HUDEP-2 (cell line): Measurements from ENCODE around the gene KCTD3.

ENCODE experiments used
- DNase-seq, 76 experiments: peaks; one replicate each; lab custom pipeline; 2025; ENCODE audit not compliant: unreplicated experiment in 76 of 76; lab: John Stamatoyannopoulos, UW

The KCTD3 gene

DNA sequence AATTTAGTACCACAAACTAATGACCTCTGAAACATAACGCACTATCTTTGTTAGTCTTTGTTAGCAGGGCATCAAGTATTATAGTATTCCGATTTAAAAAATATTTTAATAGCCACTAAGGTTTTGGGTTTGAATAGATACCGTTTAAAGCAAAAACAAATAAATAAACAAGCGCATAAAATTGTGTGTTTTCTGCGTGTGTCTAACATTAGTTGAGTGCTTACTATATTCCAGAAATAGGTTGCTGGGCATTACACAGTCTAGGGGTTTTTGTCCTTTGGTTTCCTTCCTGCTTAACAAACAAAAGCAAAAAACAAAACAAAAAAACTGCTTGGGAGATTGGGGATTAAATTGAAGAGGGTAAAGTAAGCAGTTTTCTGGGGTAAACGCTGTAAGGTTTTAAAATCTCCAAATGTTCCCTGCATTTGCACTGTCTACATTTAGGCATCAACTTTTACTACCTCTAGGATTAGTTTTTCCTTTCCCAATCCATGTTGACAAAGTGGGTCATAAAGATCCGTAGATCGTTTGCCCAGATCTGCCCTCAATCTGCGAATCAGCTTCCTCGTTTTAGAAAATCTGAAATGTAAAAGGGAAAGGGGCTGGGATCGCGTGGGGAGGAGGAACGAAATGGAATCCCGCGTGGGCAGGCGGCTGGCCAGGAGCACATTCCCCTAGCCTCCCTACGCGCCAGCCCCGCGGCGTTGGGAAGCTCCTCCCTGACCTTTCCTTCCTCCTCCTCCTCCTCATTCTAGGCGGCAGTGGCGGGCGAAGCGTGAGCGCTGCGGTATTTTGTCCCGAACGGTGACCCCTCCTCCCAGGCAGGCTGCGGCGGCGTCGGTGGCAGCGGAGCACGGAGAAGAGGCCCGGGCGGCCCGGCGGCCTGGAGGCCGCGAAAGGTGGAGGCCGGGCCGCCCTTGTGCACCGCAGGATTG is at the start of gene KCTD3:
TSS of gene KCTD3 (plus strand) at position 749 of the 935 bp plus-strand sequence. CDS start 382 bp downstream, outside the sequence.
- DNase-seq: peak in 63 of 76 experiments; percentile 5 to 69 (median 47)

DNA sequence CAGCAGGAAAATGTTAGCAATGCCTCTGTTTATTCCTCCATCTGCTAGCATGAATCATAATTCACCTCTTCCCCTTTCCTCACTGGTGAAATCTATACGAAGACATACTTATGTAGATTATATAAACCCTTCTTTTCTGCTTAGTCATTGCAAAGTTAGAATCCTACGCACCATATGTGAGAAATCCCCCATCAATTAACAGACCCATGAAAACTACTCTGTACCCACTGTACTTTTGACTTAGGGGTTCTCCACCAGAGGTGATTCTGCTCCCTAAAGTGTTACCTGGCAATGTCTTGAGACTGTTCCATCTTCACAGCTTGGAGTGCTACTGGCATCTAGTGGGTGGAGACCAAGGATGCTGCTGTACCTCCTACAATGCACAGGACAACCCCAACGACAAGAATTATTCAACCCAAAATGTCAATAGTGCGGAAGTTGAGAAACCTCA is 49.6 kb upstream of the KCTD3 start:
- DNase-seq: no peak

- DNase-seq: no peak
These were observed 48.5 kb upstream of the KCTD3 start for GRCh38 chr1:215518594-215518993.

DNA sequence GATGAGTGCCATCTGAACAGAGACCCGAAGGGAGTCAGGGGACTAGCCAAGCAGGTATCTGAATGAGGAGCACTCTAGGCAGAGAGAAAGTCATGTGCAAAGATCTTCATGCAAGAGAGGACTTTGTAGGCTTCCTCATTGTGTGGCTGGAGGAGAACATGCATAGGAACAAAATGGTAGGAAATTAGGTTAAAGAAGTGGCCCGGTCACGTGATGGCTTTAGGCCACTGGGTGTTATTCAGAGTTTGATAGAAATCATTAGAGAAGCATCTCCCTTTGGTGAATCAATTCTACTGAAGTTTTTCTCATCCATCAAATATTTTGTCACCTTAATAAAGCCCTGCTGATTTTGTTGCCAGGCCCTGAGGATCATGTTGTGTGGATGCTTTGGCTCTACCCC is 45.8 kb upstream of the KCTD3 start:
- DNase-seq: no peak

DNA sequence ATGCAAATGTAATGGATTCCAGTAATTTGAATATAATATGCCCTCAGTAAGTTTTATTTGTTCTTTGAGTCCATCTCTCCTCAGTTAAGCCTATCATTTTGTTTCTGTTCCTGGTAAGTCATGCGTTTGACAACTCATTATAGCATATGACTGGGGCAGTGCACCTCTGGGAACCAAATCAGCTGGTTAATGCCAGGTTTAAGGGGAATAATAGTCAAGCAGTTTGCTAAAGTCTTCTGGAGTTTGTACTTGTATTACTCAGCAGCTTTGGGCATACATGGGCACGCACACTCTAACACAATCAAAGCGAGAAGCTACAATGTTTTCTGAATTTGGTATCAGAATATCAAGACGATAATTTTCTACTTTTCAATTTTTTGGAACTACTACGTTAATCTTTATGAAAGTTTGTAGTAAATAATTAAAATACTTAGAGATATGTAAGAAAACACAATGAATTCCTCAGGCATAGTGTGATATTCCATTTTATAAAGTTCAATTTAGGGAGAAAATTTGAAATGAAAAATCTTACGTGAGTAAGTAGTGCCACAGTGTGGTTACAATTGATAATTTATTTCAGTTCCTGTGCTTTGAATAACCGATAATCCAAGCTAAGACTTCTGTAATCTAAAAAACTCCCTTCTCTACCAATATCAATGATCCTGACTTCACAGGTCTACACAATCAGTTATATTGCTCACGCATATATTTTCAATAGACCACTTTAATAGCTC is 43.8 kb upstream of the KCTD3 start:
- DNase-seq: no peak

DNA sequence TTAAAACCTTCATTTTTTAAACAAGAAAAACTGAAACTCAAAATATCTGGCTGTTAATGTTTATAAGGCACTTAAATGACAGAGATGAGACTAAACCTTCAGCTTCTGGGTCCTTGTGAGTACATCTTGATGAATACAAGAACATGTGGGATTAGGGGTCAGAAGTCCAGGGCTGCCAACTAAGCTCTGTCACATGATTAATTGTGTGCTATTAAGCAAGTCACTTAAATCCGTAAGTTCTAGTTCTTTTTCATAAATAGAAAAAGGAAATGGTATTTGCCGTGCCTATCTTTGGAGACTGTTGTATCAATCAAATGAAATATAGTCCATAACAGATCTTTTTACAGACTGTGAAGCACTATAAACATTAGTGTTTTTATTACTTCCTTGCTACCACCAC is 43.2 kb upstream of the KCTD3 start:
- DNase-seq: no peak

- DNase-seq: peak in 19 of 76 experiments; percentile 1 to 38 (median 14)
These were observed 40.8 kb upstream of the KCTD3 start for GRCh38 chr1:215526147-215526845.

- no peak for DNase-seq
These were observed 40.3 kb upstream of the KCTD3 start for GRCh38 chr1:215526846-215527151.

GRCh38 chr1:215529111-215529510 is 38.0 kb upstream of the KCTD3 start:
- no peak for DNase-seq

DNA sequence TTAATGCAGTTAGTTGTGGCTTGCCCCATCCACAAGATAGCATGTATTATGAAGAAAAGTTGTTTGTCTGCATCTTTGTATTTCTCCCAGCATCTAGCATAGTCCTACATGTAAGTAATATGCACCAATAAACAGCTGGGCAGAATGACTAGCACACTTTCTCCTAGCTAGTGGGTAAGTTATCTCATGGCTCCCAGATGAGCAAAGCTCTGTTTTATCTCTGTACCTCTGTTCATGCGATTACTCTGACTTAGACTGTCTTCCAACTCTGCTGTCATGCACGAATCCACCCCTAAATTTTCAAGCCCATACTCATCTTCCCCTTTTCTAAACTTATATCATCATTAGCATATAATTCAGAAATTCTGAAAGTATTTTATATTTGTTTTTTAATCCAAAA is 37.5 kb upstream of the KCTD3 start:
- peak in 11 of 76 experiments; percentile 1 to 34 (median 10) for DNase-seq

DNA sequence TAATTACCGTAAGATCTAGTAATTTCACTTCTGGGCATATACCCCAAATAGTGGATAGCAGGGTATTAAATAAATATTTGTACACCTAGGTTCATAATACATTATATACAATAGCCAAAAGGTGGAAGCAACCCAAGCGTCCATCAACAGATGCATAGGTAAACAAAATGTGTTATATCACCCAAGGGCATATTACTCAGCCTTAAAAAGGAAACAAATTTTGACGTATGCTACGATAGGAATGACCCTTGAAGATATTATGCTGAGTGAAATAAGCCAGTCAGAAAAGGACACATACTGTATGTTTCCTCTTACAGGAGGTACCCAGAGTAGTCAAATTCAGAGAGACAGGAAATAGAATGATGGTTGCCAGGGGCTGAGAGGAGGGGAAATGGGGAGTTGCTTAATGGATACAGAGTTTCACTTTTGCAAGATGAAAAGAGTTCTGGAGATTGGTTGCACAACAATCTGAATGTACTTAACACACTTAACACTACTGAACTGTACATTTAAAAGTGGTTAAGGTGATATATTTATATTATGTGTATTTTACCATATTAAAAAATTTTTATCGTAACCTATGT is 36.6 kb upstream of the KCTD3 start:
- DNase-seq: no peak

DNA sequence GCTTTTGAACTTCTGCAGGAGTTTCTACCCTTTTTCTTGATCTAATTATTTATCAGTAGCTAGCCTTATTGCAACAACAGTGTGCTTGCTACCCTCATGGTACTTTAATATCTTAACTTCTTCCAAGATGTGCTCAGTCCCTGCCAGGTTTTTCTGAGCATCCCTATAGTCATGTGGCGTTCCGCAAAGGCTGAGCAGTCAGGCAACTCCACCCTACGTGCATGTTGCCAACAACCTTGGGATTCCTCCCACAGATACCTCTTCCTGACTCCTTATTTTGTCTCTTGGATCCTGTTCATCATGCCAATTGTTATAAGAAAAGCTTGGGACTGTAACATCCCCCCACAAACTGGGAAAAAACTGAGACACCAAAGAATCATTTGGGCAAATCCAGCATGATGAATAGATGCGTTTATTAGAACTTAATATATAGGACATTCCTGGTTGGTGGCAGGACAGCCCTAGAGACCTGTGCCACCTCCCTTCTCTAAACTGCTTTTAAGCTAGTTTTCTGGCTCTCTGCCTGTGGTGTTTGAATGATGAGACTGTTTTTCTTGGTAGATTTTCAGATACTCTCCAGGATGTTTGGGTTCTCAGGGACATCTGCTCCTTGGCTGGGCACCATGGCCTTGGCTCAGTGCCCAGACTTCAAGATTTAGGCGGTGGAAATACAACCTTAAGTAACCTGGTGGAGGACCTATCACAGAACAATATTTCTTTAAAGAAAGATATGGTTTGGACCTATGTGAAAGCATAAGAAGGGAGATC is 27.1 kb upstream of the KCTD3 start:
- DNase-seq: peak in 9 of 76 experiments; percentile 2 to 26 (median 10)

- DNase-seq: no peak
These were observed 24.8 kb upstream of the KCTD3 start for GRCh38 chr1:215542301-215542700.

GRCh38 chr1:215543191-215543606 is 23.9 kb upstream of the KCTD3 start:
- DNase-seq: no peak

DNA sequence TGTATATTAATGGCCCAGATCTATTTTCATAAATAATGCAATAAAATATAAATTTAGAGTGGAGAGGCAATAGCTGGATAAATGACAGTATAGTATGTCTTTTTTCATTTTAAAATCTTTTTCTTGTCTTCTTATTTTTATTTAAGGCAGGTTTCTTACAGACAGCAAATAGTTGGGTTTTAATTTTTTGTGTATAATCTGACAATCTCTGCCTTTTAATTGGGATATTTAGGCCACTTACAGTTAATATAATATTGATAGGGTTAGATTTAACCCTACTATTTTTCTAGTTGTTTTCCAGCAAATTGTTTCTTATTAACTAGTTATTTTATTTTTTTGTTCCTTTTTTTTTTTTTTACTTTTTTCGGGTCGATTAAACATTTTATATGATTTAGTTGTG is 23.3 kb upstream of the KCTD3 start:
- no peak for DNase-seq

DNA sequence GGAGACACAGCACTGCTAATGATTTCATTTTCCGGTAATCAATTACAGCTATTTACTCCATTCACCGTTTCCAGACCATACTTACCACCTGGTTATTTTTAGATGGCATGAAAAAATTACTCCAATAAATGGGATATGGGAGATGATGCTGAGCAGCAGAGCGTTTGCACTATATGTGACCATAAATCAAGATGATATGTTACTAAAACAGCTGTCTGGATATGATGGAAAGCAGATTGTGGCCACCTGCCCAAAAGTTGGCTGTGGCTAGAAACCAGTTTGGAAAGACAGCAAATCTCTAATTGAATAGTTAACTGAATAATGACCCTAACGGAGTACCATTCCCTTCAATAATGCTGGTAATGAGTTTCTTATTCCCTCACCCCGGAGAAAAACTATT is 22.5 kb upstream of the KCTD3 start:
- no peak for DNase-seq

DNA sequence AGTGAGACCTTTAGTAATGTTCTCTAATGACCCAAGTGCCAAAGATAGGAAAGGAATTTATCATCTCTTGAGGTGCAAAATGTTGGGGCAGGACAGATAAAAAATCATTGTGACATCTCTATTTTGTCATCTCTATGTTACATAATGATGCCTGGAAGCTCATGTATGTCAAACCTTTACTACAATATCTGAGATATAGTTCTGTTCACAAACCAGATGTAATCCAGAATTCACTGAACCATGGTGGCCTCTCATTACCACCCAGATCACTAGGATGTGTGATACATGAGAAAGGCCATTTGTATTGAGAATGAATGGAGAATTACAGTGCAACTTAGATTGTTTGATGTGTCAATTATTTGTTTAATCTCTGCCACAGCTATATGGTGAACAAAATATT is 22.0 kb upstream of the KCTD3 start:
- DNase-seq: no peak

DNA sequence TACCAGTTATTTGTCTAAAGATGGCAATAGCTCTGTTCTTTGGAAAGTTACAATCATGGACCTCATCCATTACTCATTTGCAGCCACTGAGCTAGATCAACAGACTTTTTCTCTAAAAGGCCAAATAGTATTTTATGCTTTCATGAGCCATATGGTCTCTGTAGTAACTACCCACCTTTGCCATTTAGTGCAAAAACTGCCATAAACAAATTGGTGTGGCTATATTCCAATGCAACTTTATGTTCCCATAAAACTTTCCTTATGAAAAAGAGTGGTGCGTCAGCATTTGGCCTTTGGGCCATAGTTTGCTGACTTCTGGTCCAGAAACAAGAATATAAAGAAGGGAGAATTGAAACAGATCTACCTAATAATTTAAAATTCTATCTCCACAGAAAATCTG is 20.1 kb upstream of the KCTD3 start:
- no peak for DNase-seq

- DNase-seq: no peak
These were observed 15.3 kb upstream of the KCTD3 start for GRCh38 chr1:215551806-215552205.

GRCh38 chr1:215554865-215555264 is 12.2 kb upstream of the KCTD3 start:
- DNase-seq: no peak
